Putamen (tissue), 1 donor: ENCODE data around the gene NANOS3.

ENCODE experiments used
- DNase-seq: peaks from one replicate; pipeline ENCODE4 v3.0.0-alpha.2; 2016; ENCODE audit warnings: low spot score

Gene NANOS3

DNA sequence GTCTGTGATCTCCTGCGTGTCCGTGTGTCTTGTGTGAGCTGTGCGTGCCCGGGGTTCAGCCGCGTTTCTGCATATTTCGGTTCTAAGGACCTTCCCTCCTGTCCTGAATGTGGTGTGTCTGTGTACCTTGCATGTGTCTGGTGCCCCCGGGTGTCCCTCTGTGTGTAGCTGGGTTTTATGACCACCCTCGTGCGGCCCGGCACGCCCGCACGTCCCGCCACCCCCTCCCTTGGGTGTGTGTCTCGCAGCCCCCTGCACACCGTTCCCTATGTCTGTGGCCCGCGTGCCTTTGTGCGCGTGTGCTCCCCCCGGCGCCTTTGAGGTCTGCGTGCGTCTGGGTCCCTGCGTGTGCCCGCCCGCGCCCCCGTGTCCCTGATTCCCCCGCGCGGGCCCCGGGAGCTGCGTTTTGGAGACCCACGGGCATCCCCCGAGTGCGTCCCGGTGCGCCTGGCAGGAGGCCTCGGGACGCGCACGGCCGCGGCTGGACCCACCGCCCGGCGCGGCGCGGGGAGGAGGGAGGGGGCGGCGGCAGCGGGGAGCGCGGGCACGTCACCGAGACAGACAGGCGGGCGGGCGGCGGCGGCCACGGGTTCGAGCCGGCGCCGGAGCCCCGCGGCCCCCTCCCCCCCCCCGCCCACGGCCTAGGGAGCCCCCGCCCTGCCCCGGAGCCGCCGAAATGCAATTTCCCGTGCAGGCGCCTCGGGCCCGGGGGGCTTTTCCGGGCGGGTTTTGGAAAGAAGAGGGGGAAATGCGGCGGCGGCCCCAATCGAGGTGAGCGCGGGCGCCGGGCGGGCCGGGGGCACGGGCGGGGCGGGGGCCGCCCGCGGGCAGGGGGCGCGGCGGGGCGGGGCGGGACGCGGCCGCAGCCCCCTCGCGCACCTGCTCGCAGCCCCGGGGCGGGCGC is 12.0 kb upstream of the NANOS3 start:
- DNase-seq, result no peak

DNA sequence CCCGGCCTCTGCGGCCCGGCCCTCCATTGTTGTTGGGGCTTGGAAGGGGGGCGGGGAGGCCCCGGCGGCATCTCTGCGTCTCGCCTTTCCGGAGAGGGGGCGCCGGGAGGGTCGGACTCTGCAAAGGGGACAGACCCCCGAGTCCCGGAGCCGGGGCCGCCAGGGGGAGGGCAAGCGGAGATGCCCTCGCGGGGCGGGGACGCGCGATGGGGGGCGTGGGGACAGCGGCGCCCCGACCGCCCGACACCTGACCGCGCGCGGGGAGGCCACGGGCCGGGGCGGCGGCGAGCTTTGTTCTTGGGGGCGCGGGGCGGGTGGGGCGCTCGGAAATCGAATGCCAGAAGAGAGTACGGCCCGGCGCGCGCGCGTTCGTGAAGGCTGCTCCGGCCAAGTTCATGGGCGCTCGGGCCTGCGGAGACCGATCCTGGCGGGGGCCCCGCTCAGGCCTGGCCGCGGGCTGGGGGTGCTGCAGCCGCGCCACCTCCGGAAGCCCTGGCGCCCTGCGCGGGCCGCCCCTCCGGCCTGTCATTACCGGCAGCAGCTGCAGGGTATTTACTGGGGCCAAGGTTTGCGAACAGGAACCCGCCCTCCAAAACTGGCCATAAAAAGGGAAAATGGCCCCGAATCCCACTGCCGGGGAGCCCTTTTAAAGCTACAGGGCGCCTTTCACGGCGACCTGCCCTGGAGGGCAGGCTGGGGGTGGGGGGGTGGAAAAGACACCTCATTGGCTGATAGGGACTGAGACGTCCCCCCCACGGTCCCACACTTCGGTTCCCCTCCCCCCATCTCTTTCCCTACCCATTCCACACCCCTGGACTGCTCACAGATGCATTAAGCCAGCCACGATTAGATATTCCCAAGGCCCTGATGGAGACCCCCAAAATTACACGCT is 11.1 kb upstream of the NANOS3 start:
- no peak for DNase-seq

DNA sequence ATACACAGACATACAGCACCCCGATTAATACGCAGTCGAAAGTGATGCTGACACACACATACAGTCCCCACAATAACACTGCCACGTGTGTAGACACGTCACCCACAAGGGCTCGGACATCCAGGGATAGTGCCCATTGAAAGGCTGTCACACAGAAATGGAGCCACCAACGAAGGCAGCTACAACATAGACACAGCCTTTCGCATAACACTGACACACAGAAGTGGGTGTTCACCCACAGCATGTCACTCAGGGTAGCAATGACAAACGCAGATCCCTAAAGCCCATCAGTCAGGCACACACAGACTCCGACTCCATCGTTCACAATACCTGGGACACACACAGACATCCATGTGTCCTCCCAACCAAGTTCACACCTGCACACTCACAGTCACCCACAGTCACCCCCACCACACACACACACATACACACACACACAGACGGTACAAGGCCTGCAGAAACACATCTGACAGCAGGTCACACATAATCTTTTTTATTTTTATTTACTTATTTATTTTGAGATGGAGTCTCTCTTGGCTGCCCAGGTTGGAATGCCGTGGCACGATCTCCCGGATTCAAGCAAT is 10.4 kb upstream of the NANOS3 start:
- no peak for DNase-seq

DNA sequence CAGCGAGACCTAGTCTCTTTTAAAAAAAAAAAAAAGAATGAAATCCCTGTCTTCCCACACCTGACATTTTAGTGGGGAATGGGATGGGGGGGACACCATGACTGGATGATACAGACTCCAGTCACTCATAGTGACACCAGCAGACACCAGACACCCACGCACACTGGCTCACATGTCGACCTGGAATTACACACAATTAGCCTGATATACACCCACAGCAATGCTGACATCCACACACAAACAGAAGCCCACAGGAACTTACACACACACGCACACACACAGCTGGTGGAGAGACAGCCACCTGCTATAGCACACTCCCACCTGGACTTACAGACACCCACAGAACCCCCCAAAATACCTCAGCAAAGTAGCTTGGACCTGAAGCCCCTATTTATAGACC is 8.3 kb upstream of the NANOS3 start:
- DNase-seq, result no peak

DNA sequence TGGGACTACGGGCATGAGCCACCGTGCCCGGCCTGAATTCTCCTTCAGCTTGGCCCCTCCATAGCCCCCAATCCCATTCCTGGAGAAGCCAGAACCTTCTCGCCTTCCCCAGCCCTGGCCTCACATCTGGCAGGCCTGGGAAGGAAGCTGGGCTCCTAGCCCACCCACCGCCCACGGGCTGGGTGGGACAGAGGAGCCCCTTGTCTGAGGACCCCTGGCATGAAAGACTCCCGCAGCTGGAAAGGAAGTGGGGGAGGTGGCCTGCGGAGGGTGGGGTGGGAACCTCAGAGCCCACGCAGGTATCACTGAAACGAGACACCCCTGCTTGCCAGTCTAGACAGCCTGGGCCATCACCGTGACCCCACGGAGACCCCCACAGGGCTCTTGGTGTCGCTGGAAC is 7.7 kb upstream of the NANOS3 start:
- DNase-seq, result no peak

DNA sequence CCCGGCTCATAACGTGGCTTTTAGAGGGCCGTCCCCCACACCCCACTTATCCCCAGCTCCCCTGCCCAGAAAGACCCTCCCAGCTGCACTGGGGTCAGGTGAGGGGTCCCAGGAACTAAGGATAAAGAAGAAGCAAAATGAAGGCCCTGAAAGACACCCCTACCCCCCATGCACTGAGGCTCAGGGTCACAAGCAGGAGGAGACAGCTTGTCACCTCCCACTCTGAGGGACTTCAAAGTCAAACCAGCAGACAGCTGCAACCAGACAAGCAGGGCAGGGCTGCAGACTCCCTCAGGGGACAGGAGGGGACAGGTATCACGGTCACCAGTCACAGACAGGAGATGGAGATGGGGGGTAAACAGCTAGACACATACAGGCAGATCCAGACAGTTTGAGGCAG is 6.1 kb upstream of the NANOS3 start:
- DNase-seq, result no peak

DNA sequence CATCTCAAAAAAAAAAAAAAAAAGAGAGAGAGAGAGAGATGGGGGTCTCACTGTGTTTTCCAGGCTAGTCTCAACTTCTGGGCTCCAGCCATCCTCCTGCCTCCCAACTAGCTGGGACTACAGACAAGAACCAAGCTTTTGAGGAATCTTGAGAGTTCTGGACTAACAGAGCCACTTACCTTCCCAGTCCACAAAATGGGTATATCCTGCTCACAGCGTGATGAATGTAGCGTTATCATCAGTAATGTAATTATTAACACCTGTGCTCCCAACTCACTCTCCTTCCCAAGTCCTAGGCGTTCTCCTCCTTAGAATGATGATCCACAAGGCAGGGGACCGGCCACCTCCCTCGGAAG is 4.6 kb upstream of the NANOS3 start:
- DNase-seq, result no peak

DNA sequence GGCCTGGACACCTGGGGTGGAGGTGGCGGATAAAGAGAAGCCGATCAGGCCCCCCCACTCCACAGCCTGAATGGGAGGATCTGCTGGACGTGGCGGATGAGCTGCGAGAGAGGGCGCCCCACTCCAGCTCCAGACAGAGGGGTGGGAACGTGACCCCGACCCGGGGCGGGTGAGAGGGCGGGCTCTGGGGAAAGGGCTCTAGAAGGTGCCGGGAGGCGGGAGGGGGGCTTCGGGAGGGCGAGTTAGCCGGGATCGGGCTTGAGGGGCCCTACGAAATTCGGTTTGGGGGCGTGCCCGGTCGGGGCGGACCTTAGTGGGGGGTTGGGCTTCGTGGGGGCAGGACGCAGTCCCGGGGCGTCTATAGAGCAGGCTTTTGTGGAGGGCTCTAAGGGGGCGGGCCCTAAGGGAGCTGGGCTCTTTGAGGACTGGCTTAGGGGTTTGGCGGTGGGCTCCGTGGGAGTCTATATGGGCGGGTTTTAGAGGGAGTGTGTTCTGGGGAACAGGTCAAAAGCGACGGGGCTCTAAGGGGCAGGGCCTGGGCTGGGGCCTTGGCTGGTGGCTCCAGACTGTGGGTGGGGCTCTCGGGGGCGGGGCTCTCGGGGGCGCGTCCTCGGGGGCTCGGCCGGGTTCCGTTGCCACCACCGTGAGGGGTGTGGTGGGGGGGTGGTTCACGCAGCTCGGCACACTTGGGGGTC is 4.1 kb upstream of the NANOS3 start:
- DNase-seq, result no peak

DNA sequence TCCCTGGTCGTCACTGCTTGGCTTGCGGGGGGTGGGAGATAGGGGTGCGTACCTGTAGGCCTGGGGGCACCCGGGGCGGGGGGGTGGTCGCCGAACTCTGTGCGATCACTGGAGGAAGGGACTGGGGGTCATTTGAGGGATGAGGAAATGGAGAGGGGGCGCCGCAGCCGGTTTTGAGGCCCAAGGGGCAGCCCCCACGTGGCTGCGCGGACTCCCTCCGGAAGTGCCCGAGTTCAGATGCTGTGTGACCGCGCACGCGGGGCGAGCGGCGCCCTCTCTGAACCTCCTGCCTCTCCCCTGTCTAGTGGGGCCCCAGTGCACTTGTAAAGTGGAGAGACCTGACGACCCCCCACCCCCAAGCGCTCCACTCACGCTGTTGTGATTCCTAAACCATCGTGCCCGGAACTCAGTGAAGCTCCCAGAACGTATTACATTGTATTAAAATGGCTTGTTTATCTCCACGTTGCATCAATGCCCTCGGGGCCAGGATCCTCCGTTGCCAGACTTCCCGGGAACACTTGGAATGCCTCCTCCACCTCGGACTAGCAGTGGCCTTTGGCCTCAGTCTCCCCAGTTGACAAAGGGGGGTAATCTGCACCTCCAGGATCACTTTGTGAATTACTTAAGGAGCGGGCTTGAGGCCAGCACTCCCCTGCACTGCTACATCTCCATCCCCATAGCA is 3.0 kb upstream of the NANOS3 start:
- no peak for DNase-seq

DNA sequence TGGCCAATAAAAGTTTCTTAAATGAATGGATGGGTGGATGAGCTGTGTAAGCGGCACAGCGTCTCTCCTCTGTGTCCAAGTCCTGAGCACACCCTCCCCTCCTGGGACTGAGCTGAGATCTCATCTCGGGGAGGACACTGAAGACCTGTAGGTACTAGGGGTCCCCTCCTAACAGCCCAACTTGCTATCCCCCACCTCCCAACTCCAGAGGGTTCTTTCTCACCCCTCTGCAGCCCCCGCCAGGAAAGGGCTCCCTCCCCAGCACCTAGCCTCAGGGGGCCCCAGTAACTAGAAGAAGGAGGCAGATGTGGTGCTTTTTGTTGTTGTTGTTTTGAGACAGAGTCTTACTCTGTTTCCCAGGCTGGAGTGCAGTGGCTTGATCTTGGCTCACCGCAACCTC is 1.1 kb upstream of the NANOS3 start:
- no peak for DNase-seq

DNA sequence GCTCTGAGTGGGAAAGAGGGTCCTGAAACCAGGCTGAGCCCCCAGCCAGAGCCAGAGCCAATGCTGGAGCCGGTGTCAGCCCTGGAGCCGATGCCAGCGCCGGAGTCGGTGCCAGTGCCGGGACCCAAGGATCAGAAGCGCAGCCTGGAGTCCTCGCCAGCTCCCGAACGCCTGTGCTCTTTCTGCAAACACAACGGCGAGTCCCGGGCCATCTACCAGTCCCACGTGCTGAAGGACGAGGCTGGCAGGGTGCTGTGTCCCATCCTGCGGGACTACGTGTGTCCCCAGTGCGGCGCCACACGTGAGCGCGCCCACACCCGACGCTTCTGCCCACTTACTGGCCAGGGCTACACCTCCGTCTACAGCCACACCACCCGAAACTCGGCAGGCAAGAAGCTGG is 369 bp downstream of the NANOS3 start:
- no peak for DNase-seq

DNA sequence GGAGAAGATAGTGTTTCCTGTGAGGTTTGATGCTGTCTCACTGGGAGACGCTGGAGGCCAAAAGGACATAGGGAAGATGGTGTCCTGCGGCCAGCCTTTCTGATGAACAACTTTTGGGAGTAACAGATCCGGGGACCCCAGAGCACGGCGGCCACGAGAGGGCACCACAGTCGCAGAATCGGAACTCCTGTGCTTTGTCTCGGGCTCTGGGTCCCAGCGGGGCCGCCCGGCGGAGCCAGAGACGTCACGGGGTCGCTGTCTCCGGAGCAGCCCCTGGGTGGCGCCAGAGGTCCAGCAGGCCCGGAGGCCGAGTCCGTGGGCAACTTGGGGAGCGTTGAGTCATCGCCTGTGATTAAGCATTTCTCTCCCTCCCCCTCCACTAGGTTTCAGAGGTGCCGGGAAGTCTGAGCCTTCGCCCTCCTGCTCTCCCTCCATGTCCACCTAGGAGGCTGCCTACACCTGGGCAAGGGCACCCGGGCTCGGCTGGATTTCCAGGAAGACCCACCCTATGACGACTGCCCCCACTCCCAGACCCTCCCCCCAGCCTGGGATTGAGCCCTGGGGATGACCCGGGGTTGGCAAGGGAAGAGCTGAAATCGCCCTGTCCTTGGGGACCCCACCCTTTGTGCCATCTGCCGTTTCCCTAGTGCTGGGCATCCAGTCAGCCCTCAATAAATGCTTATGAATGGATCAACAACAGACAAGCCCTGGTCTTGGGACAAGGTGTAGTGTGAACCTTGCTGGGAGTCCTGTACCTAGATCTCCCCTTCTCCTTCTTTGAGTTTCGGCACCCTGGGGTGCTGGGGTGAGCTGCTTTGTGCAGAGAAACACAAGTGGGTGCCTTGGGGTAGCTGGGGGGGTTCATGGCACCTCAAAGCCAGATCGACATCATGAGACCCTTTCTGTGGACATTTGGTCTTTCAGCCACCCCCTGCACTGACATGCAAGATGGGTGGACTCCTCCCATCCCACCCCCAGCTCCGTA is 3.4 kb downstream of the NANOS3 start:
- DNase-seq, result peak; percentile 92

DNA sequence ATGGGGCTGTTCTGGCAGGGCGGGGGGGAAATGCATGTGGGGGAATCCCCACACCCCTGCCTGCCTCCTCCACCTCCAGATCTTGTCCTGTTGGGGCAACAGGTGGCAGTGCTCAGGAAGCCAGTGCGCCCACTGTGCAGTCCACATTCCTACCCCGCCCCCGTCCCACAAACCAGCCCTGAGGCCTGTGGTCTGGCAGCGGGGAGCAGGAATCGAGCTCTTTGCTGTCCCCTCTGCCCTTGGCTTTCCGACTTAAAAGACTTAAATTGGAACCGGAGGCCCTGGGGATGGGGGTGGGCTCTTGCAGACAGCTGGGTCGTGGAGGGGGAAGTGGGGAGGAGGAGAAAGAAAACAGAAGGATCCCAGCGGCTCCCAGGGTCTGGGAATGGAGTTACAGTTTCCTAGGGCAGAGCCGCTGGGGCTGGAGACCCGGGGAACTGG is 4.3 kb downstream of the NANOS3 start:
- no peak for DNase-seq

DNA sequence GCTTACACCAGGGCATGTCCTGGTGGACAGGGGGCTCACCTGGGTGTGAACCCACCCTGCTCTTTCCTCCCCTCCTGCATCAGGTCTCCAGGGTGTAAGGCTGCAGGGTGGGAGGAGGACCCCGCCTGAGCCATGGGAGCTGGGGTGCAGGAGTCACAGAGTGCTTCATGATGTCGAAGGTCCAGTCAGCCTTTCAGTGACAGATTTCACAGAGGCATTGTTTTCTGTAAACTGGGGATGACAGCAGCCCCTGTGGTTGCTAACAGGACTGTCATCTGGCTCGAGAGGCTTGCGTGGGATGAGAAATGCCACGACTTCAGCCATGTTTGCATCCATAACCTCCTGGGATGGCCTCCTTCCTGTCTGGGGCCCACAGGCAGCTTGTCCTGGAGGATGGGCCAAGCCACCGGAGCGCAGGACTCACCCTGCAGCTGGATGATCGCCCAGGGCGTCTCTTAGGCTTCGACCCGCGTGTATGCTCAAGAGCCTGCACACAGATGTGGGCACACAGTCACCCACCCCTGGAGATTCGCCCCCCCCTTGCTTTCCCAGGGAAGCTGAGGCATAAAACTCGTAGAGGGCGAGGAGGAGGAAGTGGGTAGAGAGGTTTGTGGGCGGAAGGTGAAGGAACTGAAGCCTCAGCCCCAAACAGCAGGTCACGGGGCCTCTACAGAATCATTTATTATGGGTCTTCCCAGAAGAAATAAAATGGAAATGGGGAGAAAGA is 4.9 kb downstream of the NANOS3 start:
- no peak for DNase-seq

DNA sequence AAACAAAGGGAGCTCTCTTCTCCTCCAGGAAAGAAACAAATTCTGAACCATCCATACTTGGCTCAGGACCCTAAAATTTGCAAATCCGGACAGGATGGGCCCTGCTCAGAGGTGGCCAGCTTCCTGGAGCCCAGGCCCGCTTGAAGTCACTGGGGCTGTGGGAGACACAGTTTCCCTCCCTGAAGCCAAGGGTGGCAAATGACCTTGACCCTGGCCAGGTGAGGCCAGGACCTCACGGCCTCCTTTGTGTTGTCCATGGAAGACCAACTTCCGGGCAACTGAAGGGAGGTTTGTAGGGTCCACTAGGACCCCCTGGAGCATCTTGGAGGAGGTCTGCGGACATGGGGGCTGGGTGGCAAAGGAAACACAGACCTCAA is 5.5 kb downstream of the NANOS3 start:
- DNase-seq, result no peak

DNA sequence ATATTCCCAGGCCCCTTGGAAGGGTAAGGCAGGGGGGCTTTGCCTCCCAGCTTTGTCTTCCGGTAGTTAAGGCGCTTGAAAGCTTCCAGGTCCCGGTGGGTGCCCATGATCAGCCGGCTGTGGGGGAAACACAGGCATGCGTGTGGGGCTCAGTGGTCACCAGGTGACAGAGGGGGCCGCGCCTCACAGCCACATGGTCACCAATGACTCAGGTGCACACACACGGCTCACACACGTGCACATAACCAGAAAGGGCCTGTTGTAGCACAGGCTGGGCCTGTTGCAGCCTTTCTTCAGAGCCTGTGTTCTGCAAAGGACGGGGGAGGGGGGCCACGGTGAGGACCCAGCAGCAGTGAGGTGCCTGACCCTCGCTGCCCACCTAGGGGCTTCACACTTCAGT is 5.9 kb downstream of the NANOS3 start:
- no peak for DNase-seq

DNA sequence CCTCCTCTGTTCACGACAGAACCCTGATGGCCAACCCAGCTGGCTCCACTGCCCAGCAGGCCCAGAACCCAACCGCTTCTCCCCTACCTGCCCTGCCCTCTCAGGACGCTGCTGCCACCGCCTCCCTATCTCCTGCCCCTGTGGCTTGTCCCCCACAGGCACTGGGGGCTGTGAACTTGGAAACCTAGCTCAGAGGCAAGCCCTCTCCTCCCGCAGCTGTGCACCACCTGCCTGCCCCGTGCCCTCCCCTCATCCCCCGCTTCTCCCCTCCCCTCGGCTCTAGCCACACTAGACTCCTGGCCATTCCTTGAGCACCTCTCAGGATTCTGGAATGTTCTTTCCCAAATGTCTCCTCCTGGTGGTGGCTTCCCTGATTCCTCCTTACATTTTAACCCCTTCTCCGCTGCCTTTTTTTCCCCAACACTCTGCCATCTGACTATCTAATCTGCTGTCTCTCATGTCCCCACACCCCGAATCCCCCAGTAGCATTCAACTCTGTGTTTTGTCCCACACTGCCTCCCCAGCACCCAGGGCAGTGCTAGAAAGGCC is 6.7 kb downstream of the NANOS3 start:
- DNase-seq, result no peak

DNA sequence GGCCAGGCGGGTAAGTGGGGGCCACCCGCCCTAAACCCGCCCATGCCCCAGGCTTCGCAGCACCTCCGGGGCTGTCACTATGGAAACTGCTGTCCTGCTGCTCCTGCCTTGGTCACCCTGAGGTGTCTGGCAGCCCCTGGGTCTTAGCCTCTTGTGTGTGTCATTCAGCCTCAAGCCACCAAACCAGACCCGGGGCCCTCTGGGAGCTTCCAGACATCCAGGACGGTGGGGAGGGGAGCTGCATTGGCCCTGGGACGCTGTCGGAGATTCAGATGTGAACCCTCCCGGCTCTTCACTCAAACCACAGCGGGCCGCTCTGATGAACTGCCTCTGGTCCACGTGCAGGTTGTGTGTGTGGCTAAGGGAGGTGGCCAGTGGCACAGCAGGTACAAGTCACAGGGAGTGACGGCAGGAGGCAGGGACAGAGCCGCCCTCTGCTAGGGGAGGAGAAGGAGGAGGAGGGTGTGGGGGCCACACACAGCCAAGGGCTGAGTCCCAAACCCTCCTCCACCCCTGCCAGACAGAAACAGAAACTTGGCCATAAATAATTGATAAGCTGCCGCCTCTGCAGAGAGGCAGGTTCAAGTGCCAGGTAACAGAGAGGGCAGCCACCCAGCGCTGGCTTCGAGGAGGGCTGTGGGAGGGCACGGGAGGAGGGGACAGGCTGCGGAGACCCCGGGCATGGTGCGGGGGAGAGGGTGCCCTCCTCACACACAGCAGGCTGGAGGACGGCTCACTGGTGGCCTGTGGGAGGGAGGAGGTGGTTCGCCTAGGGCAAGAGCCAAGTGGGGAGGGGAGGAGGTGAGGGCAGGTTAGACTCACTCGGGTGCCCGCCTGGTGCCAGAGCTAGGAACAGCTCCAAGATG is 8.0 kb downstream of the NANOS3 start:
- DNase-seq, result no peak
